Endothelial cell of umbilical vein (primary cell): ENCODE data around the gene ZNF423. TPM values are rescaled to one million over a fixed set of nuclear protein-coding genes. Genes with fewer than 3 reads are reported as not detected.

Experiments
- BruUV-seq: library from RNA; stranded (reverse); fragments of 400-500 nt; replicated peaks from 2 replicates; lab custom pipeline; 2021; lab: Mats Ljungman, UMichigan
- CTCF ChIA-PET: fragments of 300-600, 350-600 bp; sonication (Branson Sonifier 250); formaldehyde crosslinking; loops from one replicate; lab custom pipeline; 2021; ENCODE audit warnings: antibody characterized with exemption, inconsistent platforms; lab: Charles Lee
- POLR2A ChIA-PET: fragments of 300-600, 350-600 bp; sonication (Branson Sonifier 250); formaldehyde crosslinking; loops from one replicate; lab custom pipeline; 2021; ENCODE audit warnings: antibody characterized with exemption, inconsistent platforms; lab: Charles Lee
- DNase-seq: peaks from one replicate; pipeline ENCODE4 v3.0.0-alpha.2; 2011; ENCODE audit warnings: low read depth, low spot score
- FAIRE-seq: peaks from 2 replicates; lab custom pipeline; 2011; peaks lifted over from hg19 to GRCh38; lab: Jason Lieb, UNC
- H2AFZ ChIP-seq: 2 replicates; pipeline ENCODE4 v1.6.0; 2012; ENCODE audit warnings: low read depth, low read length, control low read depth, inconsistent platforms
- H3K27ac ChIP-seq: 2 replicates; pipeline ENCODE4 v1.5.1; 2011; ENCODE audit warnings: low read depth, mild to moderate bottlenecking, control low read depth, low read length, moderate library complexity; ENCODE audit not compliant: insufficient read depth
- H3K27me3 ChIP-seq, 2 experiments: 2 replicates each; pipeline versions ENCODE4 v1.6.0 to v1.6.1; 2011; ENCODE audit warnings: low read length in 2 of 2, mixed read lengths in 1 of 2; ENCODE audit not compliant: control insufficient read depth in 2 of 2, insufficient read depth in 2 of 2
- H3K36me3 ChIP-seq, 2 experiments: 2 replicates in 1 of 2; 3 replicates in 1 of 2; pipeline ENCODE4 v1.5.1; 2011; ENCODE audit warnings: low read length in 2 of 2, mild to moderate bottlenecking in 1 of 2, moderate library complexity in 1 of 2; ENCODE audit not compliant: control insufficient read depth in 2 of 2, insufficient read depth in 2 of 2; ENCODE audit errors: extremely low read depth in 1 of 2
- H3K4me1 ChIP-seq: 3 replicates; pipeline ENCODE4 v1.5.1; 2011; ENCODE audit warnings: mild to moderate bottlenecking, low read length; ENCODE audit not compliant: control insufficient read depth, insufficient read depth; ENCODE audit errors: extremely low read depth
- H3K4me2 ChIP-seq: 2 replicates; pipeline ENCODE4 v1.6.1; 2011; ENCODE audit warnings: low read length, control low read depth, mixed read lengths; ENCODE audit not compliant: insufficient read depth
- H3K4me3 ChIP-seq, 3 experiments: fragments of 200-600 bp in 1 of 3; sonication (generic), shearing (Covaris generic) in 1 of 3; replicated peaks in 1 of 3; 2 replicates each; pipeline ENCODE4 v1.5.1; 2011 to 2016; ENCODE audit warnings: control low read depth in 3 of 3, low read length in 3 of 3, mild to moderate bottlenecking in 2 of 3, inconsistent platforms in 1 of 3, low read depth in 1 of 3, moderate library complexity in 1 of 3; ENCODE audit not compliant: insufficient read depth in 1 of 3
- H3K79me2 ChIP-seq: 2 replicates; pipeline ENCODE4 v1.6.0; 2012; ENCODE audit warnings: low read length, inconsistent platforms; ENCODE audit not compliant: control insufficient read depth, insufficient read depth
- H3K9ac ChIP-seq: replicated peaks from 2 replicates; pipeline ENCODE3; 2011; ENCODE audit warnings: low read length, control low read depth; ENCODE audit not compliant: insufficient read depth; ENCODE audit errors: extremely low read depth
- H3K9me1 ChIP-seq: replicated peaks from 3 replicates; pipeline ENCODE4 v1.6.0; 2011; ENCODE audit warnings: mild to moderate bottlenecking, low read length; ENCODE audit not compliant: control insufficient read depth, insufficient read depth; ENCODE audit errors: extremely low read depth
- H3K9me3 ChIP-seq: replicated peaks from 2 replicates; pipeline ENCODE4 v1.5.1; 2012; ENCODE audit warnings: low read length, inconsistent platforms; ENCODE audit not compliant: control insufficient read depth, insufficient read depth
- H4K20me1 ChIP-seq: replicated peaks from 2 replicates; pipeline ENCODE3; 2011; ENCODE audit warnings: mild to moderate bottlenecking, low read length; ENCODE audit not compliant: control insufficient read depth, insufficient read depth; ENCODE audit errors: extremely low read depth
- CTCF ChIP-seq, 2 donors: IDR thresholded peaks; 1 replicate in 1 of 2; 2 replicates in 1 of 2; pipeline ENCODE4 v1.5.1; 2011; ENCODE audit warnings: low read length in 2 of 2, mild to moderate bottlenecking in 2 of 2, moderate library complexity in 2 of 2, control low read depth in 1 of 2, inconsistent platforms in 1 of 2, low read depth in 1 of 2; ENCODE audit not compliant: insufficient read depth in 1 of 2; ENCODE audit errors: extremely low read depth in 1 of 2
- EZH2 ChIP-seq: IDR thresholded peaks from 2 replicates; pipeline ENCODE4 v1.6.1; 2012; ENCODE audit warnings: borderline replicate concordance, low read depth, mild to moderate bottlenecking, moderate library complexity, low read length, inconsistent platforms; ENCODE audit not compliant: severe bottlenecking
- FOS ChIP-seq: IDR thresholded peaks from 2 replicates; pipeline ENCODE4 v1.6.1; 2011; ENCODE audit warnings: mild to moderate bottlenecking, low read length, moderate library complexity, borderline replicate concordance; ENCODE audit not compliant: insufficient read depth
- GATA2 ChIP-seq: IDR thresholded peaks from 2 replicates; pipeline ENCODE4 v1.7.0; 2011; ENCODE audit warnings: low read depth, mild to moderate bottlenecking, moderate library complexity, mixed read lengths, low read length; ENCODE audit not compliant: insufficient read length, insufficient read depth
- JUN ChIP-seq: IDR thresholded peaks from 2 replicates; pipeline ENCODE4 v1.6.1; 2011; ENCODE audit warnings: borderline replicate concordance, low read depth; ENCODE audit not compliant: insufficient read length, insufficient read depth
- MAX ChIP-seq: IDR thresholded peaks from 2 replicates; pipeline ENCODE4 v1.6.1; 2011; ENCODE audit not compliant: insufficient read depth, insufficient read length
- MYC ChIP-seq: IDR thresholded peaks from one replicate; pipeline ENCODE4 v1.6.1; 2011; ENCODE audit warnings: mild to moderate bottlenecking, low read depth, low read length
- POLR2A ChIP-seq: IDR thresholded peaks from 2 replicates; pipeline ENCODE4 v1.6.1; 2012; ENCODE audit warnings: low read depth, mild to moderate bottlenecking, control low read depth, low read length
- dilution Hi-C: fragments of 300-500 bp; cut with MboI; formaldehyde crosslinking; loops from one replicate; pipeline ENCODE4 v1.15.0; 2019; ENCODE audit warnings: low sequenced_read_pairs; ENCODE audit not compliant: extremely low pct_ligation_motif_present
- intact Hi-C: fragments of 100-400 bp; cut with micrococcal nuclease; formaldehyde crosslinking; loops from one replicate; pipeline ENCODE4 v1.10.0; 2022
- polyA plus RNA-seq, 4 experiments: library from polyadenylated mRNA; depleted of rRNA in 3 of 4; stranded (reverse) in 3 of 4; unstranded in 1 of 4; fragments of >200 nt; gene quantifications; 2 replicates each; pipeline versions ENCODE4 v1.2.1 to v1.2.3, GENCODE V29; 2011 to 2012; ENCODE audit warnings: missing spikeins in 1 of 4
- total RNA-seq: library from RNA; stranded (reverse); gene quantifications from 2 replicates; pipeline ENCODE4 v1.2.3, GENCODE V29; 2021

ZNF423 gene
- total and polyA plus RNA-seq, 2 donors (not counting 3 experiments of a cell fraction or from before 2014, with no cell fraction given): 2.2 to 8.1 TPM

GRCh38 chr16:49532873-49533272 is 323.0 kb downstream of the ZNF423 start:
- BruUV-seq: no TSS peak
- no peak for FAIRE-seq
- TF ChIP-seq EZH2 (no peak), MYC (no peak), POLR2A (no peak), JUN (no peak), CTCF (IDR thresholded peaks at IDR 0.05; ENCODE audit: extremely low read depth in 1 of 2, insufficient read depth in 1 of 2, low read depth in 1 of 2, low read length in 2 of 2) (no peak), GATA2 (no peak), MAX (no peak), FOS (no peak)
- CTCF ChIA-PET: interaction anchor here (0.9 kb wide), 2 partner anchors 24 to 389 kb away, joined by 3 read pairs; no protein-coding TSS in a partner anchor
- intact Hi-C loops (no loop called here), dilution Hi-C loops (no loop called here)
- Histone ChIP-seq H3K4me3 (no peak overlapping the region), H3K27me3 (no peaks in the 10 kb centered on the region), H3K9me1 (no peaks in the 10 kb centered on the region), H3K9ac (no peak overlapping the region), H2AFZ (no peak overlapping the region), H3K36me3 (no peaks in the 10 kb centered on the region), H3K9me3 (no peaks in the 10 kb centered on the region), H3K4me1 (no peaks in the 10 kb centered on the region), H3K27ac (no peak overlapping the region), H3K79me2 (no peaks in the 10 kb centered on the region), H3K4me2 (no peak overlapping the region), H4K20me1 (no peaks in the 10 kb centered on the region)
- POLR2A ChIA-PET: no interaction called here
- DNase-seq: no peak
